ENCODE measurements around the gene TPST2.

TPST2 gene

GRCh38 chr22:26479792-26480610 lies 109.9 kb downstream of the TPST2 start:
- no peak overlapping the region for H3K4me3 ChIP-seq (IDR thresholded peaks at IDR 0.05; ENCODE audit: insufficient read depth, low read depth, low read length)
- no peak overlapping the region for H3K27ac ChIP-seq
- no peaks in the 10 kb centered on the region for H4K20me1 ChIP-seq (ENCODE audit: insufficient read depth)
- H3K4me1 ChIP-seq (ENCODE audit: low read depth, poor library complexity, severe bottlenecking): peaks cover 24% of the 10 kb centered on the region
- TF ChIP-seq CTCF (conservative IDR thresholded peaks at IDR 0.05; ENCODE audit: low read depth, low read length): no peak
- no peak overlapping the region for H3K4me2 ChIP-seq
- H3K36me3 ChIP-seq (ENCODE audit: insufficient read depth): no peaks in the 10 kb centered on the region
- H2AFZ ChIP-seq (ENCODE audit: low read depth): no peak overlapping the region
- H3K9ac ChIP-seq: no peak overlapping the region
- peaks cover 22% of the 10 kb centered on the region; the same call in 1 of the 2 replicates for H3K79me2 ChIP-seq (ENCODE audit: insufficient read depth, low read depth)
- no peaks in the 10 kb centered on the region for H3K27me3 ChIP-seq (ENCODE audit: insufficient read depth, low read depth)

DNA sequence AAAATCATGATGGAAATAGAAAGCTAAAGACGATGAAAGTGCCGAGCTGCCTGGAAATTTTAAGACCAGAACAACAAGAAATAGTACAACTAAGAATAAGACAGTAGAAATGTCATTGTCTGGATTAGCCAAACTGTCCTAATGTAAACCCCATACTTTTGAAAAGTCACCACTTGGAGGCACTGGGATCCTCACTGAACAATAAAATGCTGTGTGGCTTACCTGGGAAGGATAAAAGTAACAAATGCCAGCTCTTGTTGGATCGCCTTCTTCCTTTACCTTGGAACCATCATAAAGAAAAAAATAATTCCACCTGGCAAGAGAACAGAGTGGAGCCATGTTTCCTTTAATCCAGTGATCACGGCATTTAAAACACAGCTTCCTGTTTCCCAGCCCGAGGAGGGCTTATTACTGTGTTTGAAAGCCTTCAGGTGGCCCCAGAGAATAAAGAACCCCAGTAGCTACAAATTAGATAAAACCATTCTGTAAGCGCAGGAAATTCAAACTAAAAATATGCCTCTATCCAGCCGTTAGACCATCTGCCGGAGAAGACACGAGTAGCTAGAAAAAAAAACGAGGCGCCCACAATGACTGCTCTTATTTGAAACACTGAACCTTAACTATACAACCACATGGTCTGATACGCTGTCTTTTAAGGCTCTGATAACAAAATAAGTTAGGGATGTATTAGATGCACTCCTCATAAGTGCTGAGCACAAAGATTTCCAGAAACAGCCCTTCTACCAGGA lies 110.7 kb downstream of the TPST2 start:
- peaks cover 16% of the 10 kb centered on the region; the same call in 1 of the 2 replicates for H3K79me2 ChIP-seq (ENCODE audit: insufficient read depth, low read depth)
- no peak overlapping the region for H3K4me2 ChIP-seq
- no peak overlapping the region for H3K27ac ChIP-seq
- H3K9ac ChIP-seq: no peak overlapping the region
- no peak for TF ChIP-seq CTCF (conservative IDR thresholded peaks at IDR 0.05; ENCODE audit: low read depth, low read length)
- no peaks in the 10 kb centered on the region for H3K27me3 ChIP-seq (ENCODE audit: insufficient read depth, low read depth)
- no peak overlapping the region for H2AFZ ChIP-seq (ENCODE audit: low read depth)
- H4K20me1 ChIP-seq (ENCODE audit: insufficient read depth): no peaks in the 10 kb centered on the region
- no peak overlapping the region for H3K4me3 ChIP-seq (IDR thresholded peaks at IDR 0.05; ENCODE audit: insufficient read depth, low read depth, low read length)
- no peaks in the 10 kb centered on the region for H3K36me3 ChIP-seq (ENCODE audit: insufficient read depth)
- peaks cover 31% of the 10 kb centered on the region for H3K4me1 ChIP-seq (ENCODE audit: low read depth, poor library complexity, severe bottlenecking)

DNA sequence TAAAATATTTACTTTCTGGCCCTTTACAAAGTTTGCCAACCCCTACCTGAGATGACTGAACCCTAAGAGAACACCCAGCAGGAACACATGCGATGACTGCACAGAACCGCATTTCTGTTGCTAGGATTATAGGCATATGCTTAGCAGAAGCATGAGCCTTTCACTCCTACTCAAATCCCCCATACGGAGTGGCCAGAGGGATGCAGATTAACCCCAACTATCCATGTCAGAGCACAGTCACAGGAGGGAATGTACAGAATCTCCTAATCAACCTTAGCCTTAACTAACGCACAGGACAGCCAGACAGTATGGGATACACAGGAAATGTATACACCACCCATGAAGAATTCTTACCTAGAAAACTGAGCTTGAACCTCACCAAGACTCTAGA lies 112.6 kb downstream of the TPST2 start:
- H3K36me3 ChIP-seq (ENCODE audit: insufficient read depth): no peaks in the 10 kb centered on the region
- H3K27ac ChIP-seq: no peak overlapping the region
- H3K79me2 ChIP-seq (ENCODE audit: insufficient read depth, low read depth): peaks cover 4% of the 10 kb centered on the region; the same call in 1 of the 2 replicates
- no peak overlapping the region for H3K9ac ChIP-seq
- H3K4me3 ChIP-seq (IDR thresholded peaks at IDR 0.05; ENCODE audit: insufficient read depth, low read depth, low read length): no peak overlapping the region
- no peak overlapping the region for H2AFZ ChIP-seq (ENCODE audit: low read depth)
- no peaks in the 10 kb centered on the region for H4K20me1 ChIP-seq (ENCODE audit: insufficient read depth)
- H3K4me1 ChIP-seq (ENCODE audit: low read depth, poor library complexity, severe bottlenecking): peaks cover 26% of the 10 kb centered on the region
- no peak overlapping the region for H3K4me2 ChIP-seq
- H3K27me3 ChIP-seq (ENCODE audit: insufficient read depth, low read depth): no peaks in the 10 kb centered on the region
- TF ChIP-seq CTCF (conservative IDR thresholded peaks at IDR 0.05; ENCODE audit: low read depth, low read length): no peak

- Histone ChIP-seq H3K4me3 (IDR thresholded peaks at IDR 0.05; ENCODE audit: insufficient read depth, low read depth, low read length) (no peak overlapping the region), H3K4me1 (ENCODE audit: low read depth, poor library complexity, severe bottlenecking) (peaks cover 21% of the 10 kb centered on the region), H3K36me3 (ENCODE audit: insufficient read depth) (no peaks in the 10 kb centered on the region), H4K20me1 (ENCODE audit: insufficient read depth) (no peaks in the 10 kb centered on the region), H3K27ac (no peak overlapping the region), H3K4me2 (no peak overlapping the region), H2AFZ (ENCODE audit: low read depth) (no peak overlapping the region), H3K27me3 (ENCODE audit: insufficient read depth, low read depth) (no peaks in the 10 kb centered on the region), H3K79me2 (ENCODE audit: insufficient read depth, low read depth) (peaks cover 4% of the 10 kb centered on the region; the same call in 1 of the 2 replicates), H3K9ac (no peak overlapping the region)
- TF ChIP-seq CTCF (conservative IDR thresholded peaks at IDR 0.05; ENCODE audit: low read depth, low read length): no peak
Observed at GRCh38 chr22:26476705-26477340, 113.1 kb downstream of the TPST2 start.
